Kidney (tissue), 14 donors: Measurements from ENCODE around the gene MBD4. TPM values are rescaled to one million over a fixed set of nuclear protein-coding genes. Genes with fewer than 3 reads are reported as not detected.

Experiments used
- DNase-seq, 5 donors: peaks; one replicate each; pipeline ENCODE4 v3.0.0-alpha.2; 2013 to 2020
- FAIRE-seq: peaks from 2 replicates; lab custom pipeline; 2012; peaks lifted over from hg19 to GRCh38; lab: Jason Lieb, UNC
- H3K27ac ChIP-seq, 2 donors: one replicate each; pipeline ENCODE4 v1.7.0; 2013; ENCODE audit warnings: low read depth in 2 of 2, low read length in 2 of 2, inconsistent platforms in 1 of 2
- H3K27me3 ChIP-seq: one replicate; pipeline ENCODE4 v1.7.1; 2013; ENCODE audit warnings: low read length, inconsistent platforms; ENCODE audit not compliant: control insufficient read depth, insufficient read depth
- H3K36me3 ChIP-seq, 3 donors: one replicate each; pipeline versions ENCODE4 v1.7.0 to v1.7.1; 2013; ENCODE audit warnings: low read length in 3 of 3, control low read depth in 1 of 3, inconsistent platforms in 1 of 3; ENCODE audit not compliant: insufficient read depth in 3 of 3, control insufficient read depth in 2 of 3
- H3K4me1 ChIP-seq, 3 donors: one replicate each; pipeline versions ENCODE4 v1.7.0 to v1.7.1; 2013; ENCODE audit warnings: low read length in 3 of 3, inconsistent platforms in 1 of 3, low read depth in 1 of 3; ENCODE audit not compliant: control insufficient read depth in 2 of 3, insufficient read depth in 2 of 3
- H3K4me3 ChIP-seq, 3 donors: one replicate each; pipeline versions ENCODE4 v1.7.0 to v1.8.1; 2013; ENCODE audit warnings: low read length in 3 of 3, control low read depth in 1 of 3, inconsistent platforms in 1 of 3
- H3K9ac ChIP-seq, 3 donors: one replicate each; pipeline versions ENCODE4 v1.7.0 to v1.7.1; 2013; ENCODE audit warnings: low read length in 3 of 3, control low read depth in 1 of 3, inconsistent platforms in 1 of 3
- H3K9me3 ChIP-seq, 3 donors: one replicate each; pipeline versions ENCODE4 v1.7.0 to v1.7.1; 2013; ENCODE audit warnings: low read length in 3 of 3, control low read depth in 1 of 3, inconsistent platforms in 1 of 3; ENCODE audit not compliant: control insufficient read depth in 2 of 3, insufficient read depth in 1 of 3
- intact Hi-C: fragments of 100-400 bp; cut with DNase I; formaldehyde crosslinking; loops from one replicate; pipeline ENCODE4 v1.11.1; 2022
- polyA plus RNA-seq: library from polyadenylated mRNA; stranded (reverse); fragments of 350-450 nt; fragmentation: Illumina TruSeq; extraction: RNeasy Lipid Tissue Mini Kit (QIAGEN cat#74804); gene quantifications from one replicate; pipeline ENCODE4 v1.2.3, GENCODE V29; 2014; ENCODE audit warnings: low read depth, low replicate concordance; ENCODE audit not compliant: insufficient read depth
- total RNA-seq: library from RNA; stranded (reverse); fragmentation: NEBNext Ultra II Directional; extraction: Animal tissue kit (Norgen Biotek cat#: 25700); gene quantifications from one replicate; pipeline ENCODE4 v1.2.1, GENCODE V29; 2021
- TF ChIP-seq, protein P1 (sequence below): IDR thresholded peaks from 3 replicates; pipeline ENCODE4 v1.5.1; 2012; ENCODE audit warnings: mild to moderate bottlenecking, moderate library complexity, borderline replicate concordance; ENCODE audit not compliant: insufficient read depth; ENCODE audit errors: extremely low read depth
- donor health status: control.
- donor health status: control.
- donor health status: control.
- donor health status: control.
- donor health status: control.
- donor health status: DM: yes; HTN: yes; CAD: no.
- donor health status: Normal renal cell carcinoma (clear cell type).

Gene MBD4
- total and polyA plus RNA-seq, 2 donors from 2014 or later: 25.4 to 35.1 TPM

DNA sequence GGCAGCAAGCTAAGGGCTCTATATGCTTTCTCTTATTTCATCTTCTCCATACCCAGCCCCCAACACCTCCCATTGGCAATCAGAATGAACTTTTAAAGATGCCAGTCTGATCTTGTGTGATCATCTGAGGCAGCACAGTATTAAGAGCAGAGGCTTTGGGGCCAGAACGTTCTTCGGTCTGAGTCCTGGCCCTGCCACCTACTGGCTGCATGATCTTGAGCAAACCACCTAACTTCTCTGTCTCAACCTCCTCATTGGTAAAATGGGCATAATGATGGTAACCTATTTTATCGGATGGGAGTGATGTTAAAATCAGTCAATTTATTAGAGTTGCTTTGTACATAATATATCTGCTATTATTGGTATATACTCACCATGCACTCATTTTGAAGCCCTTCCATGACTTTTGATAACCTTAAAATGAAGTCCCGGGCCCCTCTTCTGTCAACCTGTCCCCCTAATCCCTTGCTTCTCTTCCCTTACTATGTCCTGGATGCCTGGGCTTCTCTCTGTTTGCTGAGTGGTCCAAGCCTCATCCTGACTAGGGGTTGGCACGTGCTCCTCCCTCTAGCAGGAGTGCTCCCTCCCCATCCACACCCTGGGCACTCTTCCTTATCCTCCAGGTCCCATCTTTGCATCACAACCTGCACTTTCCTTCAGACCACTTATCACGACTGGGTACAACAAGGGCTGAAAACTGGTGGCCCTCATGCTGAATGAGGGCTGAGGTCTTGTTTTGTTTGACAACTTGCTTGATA is 17.6 kb downstream of the MBD4 start:
- H3K9ac ChIP-seq: no peak overlapping the region
- no peaks in the 10 kb centered on the region for H3K27me3 ChIP-seq
- DNase-seq (peak in 1 of 5 donors; percentile 15), FAIRE-seq (no peak)
- H3K36me3 ChIP-seq: no peaks in the 10 kb centered on the region
- no peaks in the 10 kb centered on the region for H3K9me3 ChIP-seq
- intact Hi-C loops: no loop called here
- peaks cover 0 to 3% (median 0%) of the 10 kb centered on the region in 3 donors for H3K4me1 ChIP-seq
- no peak overlapping the region for H3K4me3 ChIP-seq
- TF ChIP-seq, protein P1, sequence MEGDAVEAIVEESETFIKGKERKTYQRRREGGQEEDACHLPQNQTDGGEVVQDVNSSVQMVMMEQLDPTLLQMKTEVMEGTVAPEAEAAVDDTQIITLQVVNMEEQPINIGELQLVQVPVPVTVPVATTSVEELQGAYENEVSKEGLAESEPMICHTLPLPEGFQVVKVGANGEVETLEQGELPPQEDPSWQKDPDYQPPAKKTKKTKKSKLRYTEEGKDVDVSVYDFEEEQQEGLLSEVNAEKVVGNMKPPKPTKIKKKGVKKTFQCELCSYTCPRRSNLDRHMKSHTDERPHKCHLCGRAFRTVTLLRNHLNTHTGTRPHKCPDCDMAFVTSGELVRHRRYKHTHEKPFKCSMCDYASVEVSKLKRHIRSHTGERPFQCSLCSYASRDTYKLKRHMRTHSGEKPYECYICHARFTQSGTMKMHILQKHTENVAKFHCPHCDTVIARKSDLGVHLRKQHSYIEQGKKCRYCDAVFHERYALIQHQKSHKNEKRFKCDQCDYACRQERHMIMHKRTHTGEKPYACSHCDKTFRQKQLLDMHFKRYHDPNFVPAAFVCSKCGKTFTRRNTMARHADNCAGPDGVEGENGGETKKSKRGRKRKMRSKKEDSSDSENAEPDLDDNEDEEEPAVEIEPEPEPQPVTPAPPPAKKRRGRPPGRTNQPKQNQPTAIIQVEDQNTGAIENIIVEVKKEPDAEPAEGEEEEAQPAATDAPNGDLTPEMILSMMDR: no peak
- H3K27ac ChIP-seq: no peak overlapping the region

DNA sequence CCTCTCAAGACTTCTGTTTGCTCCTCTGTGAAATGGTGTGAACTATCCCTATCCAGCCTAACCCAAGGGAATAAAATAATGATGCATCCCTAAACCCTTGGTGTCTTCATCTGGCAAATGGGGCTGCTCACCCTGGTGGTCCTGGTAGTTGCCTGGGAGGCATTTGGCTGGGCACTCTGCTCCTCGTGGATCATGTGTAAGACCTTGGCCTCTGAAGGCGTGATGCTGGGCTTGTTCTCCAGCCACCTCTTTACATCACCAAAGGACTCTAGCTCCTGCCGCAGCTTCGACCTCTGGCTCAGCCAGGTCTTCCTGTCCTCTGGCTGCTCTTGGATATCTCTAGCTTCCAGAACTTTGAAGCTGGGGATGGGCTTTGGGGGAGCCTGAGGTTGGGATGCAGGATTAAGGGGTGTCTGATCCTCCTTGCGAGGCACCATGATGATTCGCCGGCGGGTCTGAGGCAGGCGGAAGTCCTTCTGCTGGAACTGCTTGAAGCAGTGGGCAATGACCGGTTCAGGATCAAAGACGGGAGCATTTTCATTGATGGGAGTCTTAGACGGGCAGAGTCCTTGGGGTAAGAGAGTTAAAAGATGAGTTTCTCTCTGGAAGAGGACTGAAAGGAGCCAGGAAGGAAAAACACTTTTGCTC is 18.4 kb downstream of the MBD4 start:
- H3K4me3 ChIP-seq: no peak overlapping the region

DNA sequence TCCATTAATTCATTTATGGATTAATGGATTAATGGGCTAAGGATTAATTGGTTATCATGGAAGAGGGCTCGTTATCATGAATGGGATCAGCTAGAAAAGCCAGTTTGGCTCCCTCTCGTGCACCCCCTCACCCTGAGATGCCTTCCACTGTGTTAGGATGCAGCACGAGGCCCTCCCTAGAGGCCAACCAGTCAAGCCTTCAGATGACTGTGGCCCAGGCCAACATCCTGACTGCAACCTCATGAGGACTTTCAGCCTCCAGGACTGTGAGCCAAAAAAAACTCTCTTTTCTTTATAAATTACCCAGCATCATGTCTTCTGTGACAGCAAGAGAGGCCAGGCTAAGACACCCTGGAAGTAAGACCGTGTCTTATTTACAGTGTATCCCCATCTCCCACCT is 20.3 kb downstream of the MBD4 start:
- Histone ChIP-seq H3K27ac (no peak overlapping the region), H3K36me3 (no peaks in the 10 kb centered on the region), H3K9me3 (no peaks in the 10 kb centered on the region), H3K4me3 (no peak overlapping the region), H3K9ac (no peak overlapping the region), H3K27me3 (no peaks in the 10 kb centered on the region), H3K4me1 (peaks cover 0 to 3% (median 0%) of the 10 kb centered on the region in 3 donors)
- DNase-seq: peak in 1 of 5 donors; percentile 13
- intact Hi-C loops: no loop called here
- TF ChIP-seq, protein P1: no peak
- no peak for FAIRE-seq

More for the DNA sequence above, 18.4 kb downstream of the MBD4 start:
- intact Hi-C loops: no loop called here
- Histone ChIP-seq H3K9me3 (no peaks in the 10 kb centered on the region), H3K4me1 (peaks cover 0 to 3% (median 0%) of the 10 kb centered on the region in 3 donors), H3K27me3 (no peaks in the 10 kb centered on the region), H3K9ac (no peak overlapping the region), H3K27ac (no peak overlapping the region), H3K36me3 (no peaks in the 10 kb centered on the region)
- no peak for FAIRE-seq
- DNase-seq: peak in 1 of 5 donors; percentile 19
- TF ChIP-seq, protein P1: no peak
